Right lobe of liver (tissue), 4 donors: ENCODE measurements around the gene NAT10.

ENCODE experiments used
- POLR2A ChIP-seq: fragments of 450-650 bp; IDR thresholded peaks from one replicate; pipeline ENCODE4 v1.6.1; 2017; ENCODE audit warnings: antibody characterized with exemption, mild to moderate bottlenecking
- TF ChIP-seq, protein P1 (sequence below), 4 donors: fragments of 200-600 bp in 3 of 4; fragments of 450-650 bp in 1 of 4; IDR thresholded peaks; one replicate each; pipeline versions ENCODE4 v1.5.1 to v1.8.0; 2016 to 2022; ENCODE audit warnings: antibody characterized with exemption in 4 of 4, mild to moderate bottlenecking in 2 of 4
- donor health status: DM: no; HTN: no; CAD: no.
- donor health status: DM: no; HTN: no; CAD: no.
- donor health status: DM: no; HTN: yes; CAD: no.

DNA sequence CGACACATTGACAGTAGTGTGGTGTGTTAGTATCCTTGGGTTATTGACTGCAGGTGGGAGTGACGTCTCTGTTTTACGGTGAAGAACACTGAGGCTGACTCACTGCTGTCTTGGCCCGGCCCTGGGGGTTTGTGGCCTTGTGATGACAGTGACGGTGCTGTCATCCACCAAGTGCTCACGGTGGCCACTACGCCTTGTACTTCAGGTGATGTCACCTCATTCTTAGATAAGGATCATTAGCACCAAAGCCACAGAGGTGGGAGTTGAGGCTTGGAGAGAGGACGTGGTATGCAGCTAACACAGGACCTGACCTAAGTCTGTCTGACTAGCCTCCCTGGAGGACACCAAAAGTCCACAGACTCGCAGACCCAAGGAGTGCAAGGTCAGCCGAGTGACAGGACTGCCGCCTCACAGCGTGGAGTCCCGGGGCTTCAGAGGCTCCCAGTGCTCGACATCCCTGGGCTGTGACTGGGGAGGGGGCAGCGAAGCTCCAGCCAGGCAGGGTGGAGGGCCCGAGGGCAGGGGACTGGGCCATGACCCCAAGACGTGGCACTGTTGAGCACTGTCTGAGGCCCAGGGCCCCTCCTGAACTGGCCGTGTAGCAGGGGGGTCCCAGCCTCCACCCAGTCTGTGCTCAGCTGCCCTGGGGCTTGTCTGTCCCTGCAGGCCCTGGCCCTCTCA, 56.5 kb downstream of the NAT10 start:
- TF ChIP-seq, protein P1, sequence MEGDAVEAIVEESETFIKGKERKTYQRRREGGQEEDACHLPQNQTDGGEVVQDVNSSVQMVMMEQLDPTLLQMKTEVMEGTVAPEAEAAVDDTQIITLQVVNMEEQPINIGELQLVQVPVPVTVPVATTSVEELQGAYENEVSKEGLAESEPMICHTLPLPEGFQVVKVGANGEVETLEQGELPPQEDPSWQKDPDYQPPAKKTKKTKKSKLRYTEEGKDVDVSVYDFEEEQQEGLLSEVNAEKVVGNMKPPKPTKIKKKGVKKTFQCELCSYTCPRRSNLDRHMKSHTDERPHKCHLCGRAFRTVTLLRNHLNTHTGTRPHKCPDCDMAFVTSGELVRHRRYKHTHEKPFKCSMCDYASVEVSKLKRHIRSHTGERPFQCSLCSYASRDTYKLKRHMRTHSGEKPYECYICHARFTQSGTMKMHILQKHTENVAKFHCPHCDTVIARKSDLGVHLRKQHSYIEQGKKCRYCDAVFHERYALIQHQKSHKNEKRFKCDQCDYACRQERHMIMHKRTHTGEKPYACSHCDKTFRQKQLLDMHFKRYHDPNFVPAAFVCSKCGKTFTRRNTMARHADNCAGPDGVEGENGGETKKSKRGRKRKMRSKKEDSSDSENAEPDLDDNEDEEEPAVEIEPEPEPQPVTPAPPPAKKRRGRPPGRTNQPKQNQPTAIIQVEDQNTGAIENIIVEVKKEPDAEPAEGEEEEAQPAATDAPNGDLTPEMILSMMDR (IDR thresholded peaks at IDR 0.05): no peak
- TF ChIP-seq POLR2A: no peak
